Endothelial cell of umbilical vein (primary cell): Measurements from ENCODE around the gene PURB.

Experiments used
- CTCF ChIP-seq, 2 donors: IDR thresholded peaks; 1 replicate in 1 of 2; 2 replicates in 1 of 2; pipeline ENCODE4 v1.5.1; 2011; ENCODE audit warnings: low read length in 2 of 2, mild to moderate bottlenecking in 2 of 2, moderate library complexity in 2 of 2, control low read depth in 1 of 2, inconsistent platforms in 1 of 2, low read depth in 1 of 2; ENCODE audit not compliant: insufficient read depth in 1 of 2; ENCODE audit errors: extremely low read depth in 1 of 2
- EZH2 ChIP-seq: IDR thresholded peaks from 2 replicates; pipeline ENCODE4 v1.6.1; 2012; ENCODE audit warnings: borderline replicate concordance, low read depth, mild to moderate bottlenecking, moderate library complexity, low read length, inconsistent platforms; ENCODE audit not compliant: severe bottlenecking
- JUN ChIP-seq: IDR thresholded peaks from 2 replicates; pipeline ENCODE4 v1.6.1; 2011; ENCODE audit warnings: borderline replicate concordance, low read depth; ENCODE audit not compliant: insufficient read length, insufficient read depth
- POLR2A ChIP-seq: IDR thresholded peaks from 2 replicates; pipeline ENCODE4 v1.6.1; 2012; ENCODE audit warnings: low read depth, mild to moderate bottlenecking, control low read depth, low read length
- TF ChIP-seq, protein P1 (sequence below): IDR thresholded peaks from 2 replicates; pipeline ENCODE4 v1.6.1; 2011; ENCODE audit not compliant: insufficient read depth, insufficient read length

DNA sequence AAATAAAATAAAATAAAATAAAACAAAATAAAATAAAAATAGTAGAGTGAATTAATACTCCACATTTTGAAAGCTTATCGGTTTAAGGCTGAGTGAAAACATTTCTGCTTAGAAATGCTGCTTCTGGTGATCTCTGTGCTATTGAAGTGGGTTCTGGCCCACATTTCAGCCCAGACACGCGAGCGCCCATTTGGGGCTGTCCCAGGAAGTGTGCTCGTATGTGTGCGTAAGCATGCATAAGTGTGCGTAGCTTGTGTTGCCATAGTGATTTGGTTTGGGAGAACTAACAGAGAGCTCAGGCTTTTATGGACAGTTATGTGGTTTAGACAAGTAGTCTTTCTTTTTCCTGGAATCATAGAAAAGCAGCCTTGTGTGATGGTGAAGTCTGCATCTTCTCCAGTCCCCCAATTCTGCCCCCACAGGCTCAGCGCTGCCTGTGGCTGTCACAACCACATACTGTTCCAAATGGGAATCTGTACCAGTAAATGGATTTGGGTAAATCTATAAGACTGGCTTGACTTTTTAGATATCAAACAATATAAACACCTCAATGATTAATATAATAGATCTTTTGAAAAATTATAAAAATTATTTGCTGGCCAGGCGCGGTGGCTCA is 29.8 kb upstream of the PURB start:
- no peak for TF ChIP-seq CTCF (IDR thresholded peaks at IDR 0.05; ENCODE audit: extremely low read depth in 1 of 2, insufficient read depth in 1 of 2, low read depth in 1 of 2, low read length in 2 of 2)
- TF ChIP-seq, protein P1, sequence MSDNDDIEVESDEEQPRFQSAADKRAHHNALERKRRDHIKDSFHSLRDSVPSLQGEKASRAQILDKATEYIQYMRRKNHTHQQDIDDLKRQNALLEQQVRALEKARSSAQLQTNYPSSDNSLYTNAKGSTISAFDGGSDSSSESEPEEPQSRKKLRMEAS, result no peak
- no peak for TF ChIP-seq EZH2
- no peak for TF ChIP-seq JUN
- no peak for TF ChIP-seq POLR2A
